HG02798 (cell line): ENCODE results near the gene CORO2B.

Experiments
- ATAC-seq: cut with Tn5 transposase; IDR thresholded peaks from one replicate; pipeline ENCODE4 v1.9.1; 2021; ENCODE audit warnings: mild to moderate bottlenecking; ENCODE audit not compliant: unreplicated experiment, poor library complexity

The CORO2B gene

GRCh38 chr15:68578980-68579935 lies at the start of gene CORO2B:
TSS of gene CORO2B (plus strand) at chr15:68578993. CDS start at chr15:68579263, 270 bp downstream.
- no peak for ATAC-seq

GRCh38 chr15:68531387-68532179 lies 47.2 kb upstream of the CORO2B start:
- ATAC-seq = no peak

GRCh38 chr15:68536331-68537095 lies 42.3 kb upstream of the CORO2B start:
- no peak for ATAC-seq

- ATAC-seq = no peak
Observed at GRCh38 chr15:68537097-68537496, 41.7 kb upstream of the CORO2B start.

- ATAC-seq = no peak
Observed at GRCh38 chr15:68537506-68537905, 41.3 kb upstream of the CORO2B start.

- ATAC-seq = no peak
Observed at GRCh38 chr15:68538311-68538710, 40.5 kb upstream of the CORO2B start.

- ATAC-seq = no peak
Observed at GRCh38 chr15:68541743-68542142, 37.0 kb upstream of the CORO2B start.

- no peak for ATAC-seq
Observed at GRCh38 chr15:68542348-68542747, 36.4 kb upstream of the CORO2B start.

- no peak for ATAC-seq
Observed at GRCh38 chr15:68542771-68543164, 36.0 kb upstream of the CORO2B start.

- ATAC-seq = no peak
Observed at GRCh38 chr15:68543165-68544008, 35.4 kb upstream of the CORO2B start.

GRCh38 chr15:68546318-68546717 lies 32.5 kb upstream of the CORO2B start:
- no peak for ATAC-seq

GRCh38 chr15:68548364-68548763 lies 30.4 kb upstream of the CORO2B start:
- ATAC-seq = no peak

GRCh38 chr15:68550004-68550403 lies 28.8 kb upstream of the CORO2B start:
- ATAC-seq = no peak

- no peak for ATAC-seq
Observed at GRCh38 chr15:68550498-68551295, 28.1 kb upstream of the CORO2B start.

GRCh38 chr15:68551296-68551635 lies 27.5 kb upstream of the CORO2B start:
- no peak for ATAC-seq

GRCh38 chr15:68552344-68552743 lies 26.4 kb upstream of the CORO2B start:
- no peak for ATAC-seq

GRCh38 chr15:68552773-68553172 lies 26.0 kb upstream of the CORO2B start:
- ATAC-seq = no peak

- ATAC-seq = no peak
Observed at GRCh38 chr15:68553314-68553993, 25.3 kb upstream of the CORO2B start.
